IMR-90 (cell line): ENCODE data around the gene LARGE2. TPM values are rescaled to one million over a fixed set of nuclear protein-coding genes. Genes with fewer than 3 reads are reported as not detected.
A peak's percentile ranks its signal among the peaks of the same experiment; 100 is the strongest.

Source experiments
- ATAC-seq: fragments of 200-7000 bp; cut with Tn5 transposase; 2 replicates; pipeline ENCODE4 v1.9.1; 2020; ENCODE audit warnings: low read depth, mild to moderate bottlenecking, moderate library complexity
- BruUV-seq: library from RNA; stranded (reverse); fragments of 400-500 nt; replicated peaks from 2 replicates; lab custom pipeline; 2021; lab: Mats Ljungman, UMichigan
- CTCF ChIA-PET: fragments of 300-600 bp; formaldehyde crosslinking; extraction: SDS; loops from one replicate; lab custom pipeline; 2021; ENCODE audit warnings: antibody characterized with exemption; lab: Yijun Ruan, JAX
- POLR2A ChIA-PET: fragments of 300-600 bp; sonication (Branson Sonifier 250); formaldehyde crosslinking; loops from one replicate; lab custom pipeline; 2022; ENCODE audit warnings: antibody characterized with exemption; ENCODE audit not compliant: unreplicated experiment; lab: Charles Lee
- DNase-seq: peaks from one replicate; pipeline ENCODE4 v3.0.0; 2013
- H2AFZ ChIP-seq: replicated peaks from 2 replicates; pipeline ENCODE3; 2013; ENCODE audit warnings: low read length, mild to moderate bottlenecking; ENCODE audit not compliant: poor library complexity
- H2AK5ac ChIP-seq: 2 replicates; pipeline ENCODE4 v1.6.1; 2013; ENCODE audit warnings: low read depth, low read length, inconsistent platforms
- H2AK9ac ChIP-seq: replicated peaks from 2 replicates; pipeline ENCODE3; 2013; ENCODE audit warnings: mild to moderate bottlenecking, low read depth, low read length, moderate library complexity; ENCODE audit not compliant: poor library complexity
- H2BK120ac ChIP-seq: 2 replicates; pipeline ENCODE4 v1.6.1; 2013; ENCODE audit warnings: low read depth, low read length, inconsistent platforms
- H2BK15ac ChIP-seq: 3 replicates; pipeline ENCODE4 v1.6.1; 2013; ENCODE audit warnings: low read depth, low read length, inconsistent platforms
- H2BK20ac ChIP-seq: 2 replicates; pipeline ENCODE4 v1.6.1; 2013; ENCODE audit warnings: low read depth, mild to moderate bottlenecking, inconsistent platforms, low read length, moderate library complexity
- H2BK5ac ChIP-seq: 2 replicates; pipeline ENCODE4 v1.6.1; 2013; ENCODE audit warnings: mild to moderate bottlenecking, low read depth, low read length, inconsistent platforms; ENCODE audit not compliant: poor library complexity, severe bottlenecking
- H3K14ac ChIP-seq: replicated peaks from 2 replicates; pipeline ENCODE4 v1.6.1; 2013; ENCODE audit warnings: low read depth, low read length, inconsistent platforms
- H3K18ac ChIP-seq: 2 replicates; pipeline ENCODE4 v1.6.1; 2013; ENCODE audit warnings: low read depth, low read length, control low read depth
- H3K23ac ChIP-seq: 2 replicates; pipeline ENCODE4 v1.6.1; 2013; ENCODE audit warnings: low read depth, low read length, inconsistent platforms
- H3K27ac ChIP-seq: 2 replicates; pipeline ENCODE4 v1.5.1; 2013; ENCODE audit warnings: mild to moderate bottlenecking, control low read depth, low read length; ENCODE audit not compliant: insufficient read depth
- H3K27me3 ChIP-seq: 2 replicates; pipeline ENCODE4 v1.6.1; 2013; ENCODE audit warnings: low read length; ENCODE audit not compliant: control insufficient read depth, insufficient read depth
- H3K36me3 ChIP-seq: 2 replicates; pipeline ENCODE4 v1.6.1; 2013; ENCODE audit warnings: low read length, mixed read lengths; ENCODE audit not compliant: control insufficient read depth, insufficient read depth
- H3K4ac ChIP-seq: 2 replicates; pipeline ENCODE4 v1.6.1; 2013; ENCODE audit warnings: low read depth, low read length, inconsistent platforms
- H3K4me1 ChIP-seq: 2 replicates; pipeline ENCODE4 v1.6.1; 2013; ENCODE audit warnings: low read length, mixed read lengths; ENCODE audit not compliant: control insufficient read depth, insufficient read depth
- H3K4me2 ChIP-seq: 2 replicates; pipeline ENCODE4 v1.6.1; 2013; ENCODE audit warnings: low read depth, mild to moderate bottlenecking, control low read depth, low read length, moderate library complexity
- H3K4me3 ChIP-seq: 2 replicates; pipeline ENCODE4 v1.5.1; 2013; ENCODE audit warnings: low read depth, mild to moderate bottlenecking, control low read depth, low read length, moderate library complexity; ENCODE audit not compliant: insufficient read depth
- H3K56ac ChIP-seq: 2 replicates; pipeline ENCODE4 v1.6.1; 2013; ENCODE audit warnings: low read length, inconsistent platforms; ENCODE audit not compliant: insufficient read depth; ENCODE audit errors: extremely low read depth
- H3K79me1 ChIP-seq, 2 experiments: 2 replicates each; pipeline ENCODE4 v1.6.1; 2013; ENCODE audit warnings: low read length in 2 of 2, inconsistent platforms in 1 of 2, low read depth in 1 of 2
- H3K9ac ChIP-seq: 2 replicates; pipeline ENCODE4 v1.6.1; 2013; ENCODE audit warnings: low read depth, low read length, control low read depth
- H3K9me1 ChIP-seq: 2 replicates; pipeline ENCODE4 v1.6.1; 2013; ENCODE audit warnings: low read length, inconsistent platforms; ENCODE audit not compliant: insufficient read depth
- H3K9me3 ChIP-seq: 2 replicates; pipeline ENCODE4 v1.6.1; 2013; ENCODE audit warnings: low read length; ENCODE audit not compliant: control insufficient read depth, insufficient read depth
- H4K20me1 ChIP-seq: 2 replicates; pipeline ENCODE4 v1.6.1; 2013; ENCODE audit warnings: low read length, inconsistent platforms; ENCODE audit not compliant: insufficient read depth
- H4K5ac ChIP-seq: 2 replicates; pipeline ENCODE4 v1.6.1; 2013; ENCODE audit warnings: mild to moderate bottlenecking, low read depth, low read length, control low read depth
- H4K8ac ChIP-seq, 2 experiments: 2 replicates each; pipeline ENCODE4 v1.6.1; 2013; ENCODE audit warnings: low read depth in 2 of 2, low read length in 2 of 2, control low read depth in 1 of 2, inconsistent platforms in 1 of 2
- H4K91ac ChIP-seq: 2 replicates; pipeline ENCODE4 v1.6.1; 2013; ENCODE audit warnings: low read depth, low read length, inconsistent platforms; ENCODE audit not compliant: insufficient read depth
- CTCF ChIP-seq: conservative IDR thresholded peaks from 2 replicates; pipeline ENCODE4 v1.5.1; 2012; ENCODE audit warnings: mild to moderate bottlenecking, low read depth, low read length, improper control_type of control experiment
- MAFK ChIP-seq: IDR thresholded peaks from 2 replicates; pipeline ENCODE4 v1.6.1; 2012; ENCODE audit warnings: low read depth, low read length, improper control_type of control experiment
- SMC3 ChIP-seq: fragments of 150-350 bp; IDR thresholded peaks from 2 replicates; pipeline ENCODE4 v1.6.1; 2016; ENCODE audit warnings: low read depth, mild to moderate bottlenecking, antibody characterized with exemption, low read length, moderate library complexity
- WGBS, 2 experiments: methylation state at CpG; one replicate each; pipeline versions ENCODE4 v1.1.5 to v1.1.7; 2013; ENCODE audit warnings: missing lambda C conversion rate in 2 of 2; ENCODE audit not compliant: insufficient read length in 1 of 2; ENCODE audit errors: extremely low coverage in 2 of 2; 5-methylcytosine and 5-hydroxymethylcytosine counted together
- dilution Hi-C: fragments of 300-500 bp; cut with HindIII; formaldehyde crosslinking; loops from one replicate; pipeline ENCODE4 v1.14.3; 2018; ENCODE audit warnings: low sequenced_read_pairs; ENCODE audit not compliant: unreplicated experiment
- in situ Hi-C: fragments of 300-500 bp; cut with MboI; formaldehyde crosslinking; loops from 3 replicates; pipeline ENCODE4 v1.14.3; 2019; ENCODE audit warnings: low sequenced_read_pairs, inconsistent platforms, mixed read lengths
- intact Hi-C: fragments of 100-400 bp; cut with micrococcal nuclease; formaldehyde crosslinking; loops from 2 replicates; pipeline ENCODE4 v1.10.0; 2022
- polyA plus RNA-seq, 3 experiments: library from polyadenylated mRNA; depleted of rRNA; stranded (reverse); fragments of >200 nt; gene quantifications; 2 replicates each; pipeline ENCODE4 v1.2.3, GENCODE V29; 2012; ENCODE audit warnings: low replicate concordance in 1 of 3
- total RNA-seq: library from RNA; depleted of rRNA; stranded (reverse); fragments of >200 nt; gene quantifications from 2 replicates; pipeline ENCODE4 v1.2.3, GENCODE V29; 2012
- TF ChIP-seq, protein P1 (sequence below): fragments of 150-350 bp; IDR thresholded peaks from 2 replicates; pipeline ENCODE4 v1.6.1; 2016; ENCODE audit warnings: low read depth, mild to moderate bottlenecking, low read length, moderate library complexity, borderline replicate concordance

Gene LARGE2
- total and polyA plus RNA-seq, 2 of the 4 experiments (the other 2 are of a cell fraction), result 0.03 TPM; not detected in 1

DNA sequence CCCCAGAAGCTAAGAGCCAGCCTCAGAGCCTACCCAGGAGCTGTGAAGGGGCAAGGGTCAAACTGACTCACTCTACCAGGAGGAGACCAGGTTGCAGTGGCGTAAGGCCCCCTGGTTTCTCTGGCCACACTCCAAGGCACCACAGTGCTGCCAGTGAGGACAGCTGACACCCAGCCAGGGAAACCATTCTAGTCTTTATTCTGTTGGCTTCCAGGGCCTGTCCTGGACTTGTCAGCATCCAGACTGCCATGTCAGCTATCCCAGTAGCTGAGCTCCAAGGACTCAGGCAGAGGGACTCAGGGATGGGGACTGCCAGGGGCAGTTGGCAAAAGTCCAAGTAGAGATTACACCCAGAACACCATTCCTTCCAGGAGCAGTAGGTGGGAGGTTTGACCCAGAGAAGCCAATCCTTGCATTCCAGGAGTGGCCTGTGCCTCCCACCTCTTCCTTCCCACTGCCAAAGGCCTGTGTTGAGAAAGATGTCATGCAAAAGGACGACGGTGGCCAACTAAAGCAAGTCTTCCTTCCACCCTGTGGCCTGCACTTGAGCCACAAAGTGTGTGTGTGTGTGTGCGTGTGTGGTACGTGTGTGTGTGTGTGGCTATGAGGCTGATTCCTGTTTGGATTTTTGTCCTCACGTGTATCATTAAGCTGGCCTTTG, 40.6 kb upstream of the LARGE2 start:
- Histone ChIP-seq H2BK5ac (no peak overlapping the region), H3K27me3 (peaks cover 11% of the 10 kb centered on the region; the same call in 1 of the 2 replicates), H2AFZ (peak overlapping the region; percentile 53), H2BK20ac (no peak overlapping the region), H3K4ac (no peak overlapping the region), H3K27ac (no peak overlapping the region), H4K8ac (no peak overlapping the region), H3K9me3 (no peaks in the 10 kb centered on the region), H4K5ac (no peak overlapping the region), H3K9me1 (peaks cover 9% of the 10 kb centered on the region), H3K4me1 (peaks cover 2% of the 10 kb centered on the region; the same call in 1 of the 2 replicates), H2BK120ac (no peak overlapping the region), H3K23ac (no peak overlapping the region), H2BK15ac (no peak overlapping the region), H4K20me1 (peaks cover 24% of the 10 kb centered on the region), H3K4me3 (no peak overlapping the region), H3K9ac (no peak overlapping the region), H3K79me1 (peaks cover 0 to 3% of the 10 kb centered on the region in 2 experiments; a peak in 1 of 4 replicates), H2AK9ac (no peak overlapping the region), H3K4me2 (no peak overlapping the region), H3K36me3 (peaks cover 31% of the 10 kb centered on the region), H3K18ac (no peak overlapping the region), H3K56ac (no peak overlapping the region), H3K14ac (no peak overlapping the region), H4K91ac (no peak overlapping the region), H2AK5ac (no peak overlapping the region)
- TF ChIP-seq CTCF (no peak), MAFK (no peak), SMC3 (no peak)
- TF ChIP-seq, protein P1, sequence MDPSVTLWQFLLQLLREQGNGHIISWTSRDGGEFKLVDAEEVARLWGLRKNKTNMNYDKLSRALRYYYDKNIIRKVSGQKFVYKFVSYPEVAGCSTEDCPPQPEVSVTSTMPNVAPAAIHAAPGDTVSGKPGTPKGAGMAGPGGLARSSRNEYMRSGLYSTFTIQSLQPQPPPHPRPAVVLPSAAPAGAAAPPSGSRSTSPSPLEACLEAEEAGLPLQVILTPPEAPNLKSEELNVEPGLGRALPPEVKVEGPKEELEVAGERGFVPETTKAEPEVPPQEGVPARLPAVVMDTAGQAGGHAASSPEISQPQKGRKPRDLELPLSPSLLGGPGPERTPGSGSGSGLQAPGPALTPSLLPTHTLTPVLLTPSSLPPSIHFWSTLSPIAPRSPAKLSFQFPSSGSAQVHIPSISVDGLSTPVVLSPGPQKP, result no peak
- POLR2A ChIA-PET, result no interaction called here
- dilution Hi-C loops (no loop called here), in situ Hi-C loops (no loop called here), intact Hi-C loops (no loop called here)
- CTCF ChIA-PET, result no interaction called here
- ATAC-seq, result no peak
- 80% methylated on average over 1 of the region's 6 CpGs; no CpG with 5 or more reads in 1 of the 2 experiments for WGBS, 2 experiments
- BruUV-seq, result no TSS peak
- no peak for DNase-seq
